ENCODE data around the gene MTMR8.

- no peak for TF ChIP-seq CTCF (IDR thresholded peaks at IDR 0.05; ENCODE audit: borderline replicate concordance, extremely low read depth, low read length, poor library complexity, severe bottlenecking)
- TF ChIP-seq EZH2 (IDR thresholded peaks at IDR 0.05; ENCODE audit: borderline replicate concordance, low read depth, low read length, severe bottlenecking), result no peak
These were observed 43.2 kb downstream of the MTMR8 start for GRCh38 chrX:64352081-64352480.
